HEK293 (cell line): ENCODE results near the gene SHISA6.

ENCODE experiments used
- CTCF ChIA-PET: fragments of 350-600 bp; formaldehyde crosslinking; extraction: SDS; loops from one replicate; lab custom pipeline; 2021; ENCODE audit warnings: antibody characterized with exemption; lab: Yijun Ruan, JAX
- POLR2A ChIA-PET: fragments of 300-600 bp; formaldehyde crosslinking; extraction: SDS; loops from one replicate; lab custom pipeline; 2020; ENCODE audit warnings: antibody characterized with exemption, inconsistent platforms; lab: Yijun Ruan, JAX
- H3K27ac ChIP-seq: fragments of 200-500 bp; sonication (Bioruptor generic); 2 replicates; pipeline ENCODE4 v1.5.1; 2014; ENCODE audit warnings: low read depth, low read length, control low read depth, inconsistent platforms; ENCODE audit errors: extremely low read depth
- H3K36me3 ChIP-seq, 2 experiments: fragments of 200-500 bp in 1 of 2; sonication (Bioruptor generic) in 1 of 2; 1 replicate in 1 of 2; 2 replicates in 1 of 2; pipeline ENCODE4 v1.5.1; 2014 to 2017; ENCODE audit warnings: inconsistent platforms in 2 of 2, low read length in 2 of 2; ENCODE audit not compliant: control insufficient read depth in 2 of 2, insufficient read depth in 1 of 2
- H3K4me1 ChIP-seq: fragments of 200-500 bp; sonication (Bioruptor generic); 2 replicates; pipeline ENCODE4 v1.5.1; 2014; ENCODE audit warnings: mild to moderate bottlenecking, low read length, inconsistent platforms; ENCODE audit not compliant: control insufficient read depth, insufficient read depth
- H3K4me3 ChIP-seq: 2 replicates; pipeline ENCODE4 v1.5.1; 2011; ENCODE audit warnings: low read depth, mild to moderate bottlenecking, control low read depth, low read length, moderate library complexity
- H3K9me3 ChIP-seq: fragments of 200-500 bp; sonication (Bioruptor generic); 2 replicates; pipeline ENCODE4 v1.5.1; 2014; ENCODE audit warnings: low read depth, low read length, inconsistent platforms; ENCODE audit not compliant: control insufficient read depth, insufficient read depth
- BCL6B ChIP-seq: fragments of 450-650 bp; formaldehyde crosslinking; IDR thresholded peaks from 2 replicates; pipeline ENCODE4 v1.5.1; 2017; ENCODE audit warnings: missing biosample characterization, missing genetic modification characterization
- HOXD13 ChIP-seq: sonication (generic); formaldehyde crosslinking; IDR thresholded peaks from 2 replicates; pipeline ENCODE4 v1.8.0; 2022; ENCODE audit warnings: missing genetic modification reagents, borderline replicate concordance
- KLF8 ChIP-seq: fragments of 450-650 bp; formaldehyde crosslinking; IDR thresholded peaks from 2 replicates; pipeline ENCODE4 v1.5.1; 2016; ENCODE audit warnings: missing biosample characterization, missing genetic modification characterization
- MEIS1 ChIP-seq: sonication (generic); formaldehyde crosslinking; IDR thresholded peaks from 2 replicates; pipeline ENCODE4 v1.8.1; 2022; ENCODE audit warnings: missing genetic modification reagents, mild to moderate bottlenecking, borderline replicate concordance
- OSR2 ChIP-seq: fragments of 450-650 bp; formaldehyde crosslinking; IDR thresholded peaks from 2 replicates; pipeline ENCODE4 v1.5.1; 2016; ENCODE audit warnings: missing biosample characterization, missing genetic modification characterization
- OVOL3 ChIP-seq: fragments of 450-650 bp; formaldehyde crosslinking; IDR thresholded peaks from 2 replicates; pipeline ENCODE4 v1.5.1; 2016; ENCODE audit warnings: missing biosample characterization, missing genetic modification characterization
- SALL2 ChIP-seq: fragments of 450-650 bp; formaldehyde crosslinking; IDR thresholded peaks from 2 replicates; pipeline ENCODE4 v1.5.0; 2017; ENCODE audit warnings: missing biosample characterization, mild to moderate bottlenecking, missing genetic modification characterization, borderline replicate concordance
- SCRT2 ChIP-seq: fragments of 450-650 bp; formaldehyde crosslinking; IDR thresholded peaks from 2 replicates; pipeline ENCODE4 v1.5.1; 2016; ENCODE audit warnings: missing biosample characterization, missing genetic modification characterization
- SP7 ChIP-seq: fragments of 450-650 bp; formaldehyde crosslinking; IDR thresholded peaks from 2 replicates; pipeline ENCODE4 v1.5.1; 2016; ENCODE audit warnings: missing biosample characterization, missing genetic modification characterization
- TRIM28 ChIP-seq: IDR thresholded peaks from 2 replicates; pipeline ENCODE4 v1.6.1; 2011; ENCODE audit warnings: low read length, control low read depth, borderline replicate concordance
- YY2 ChIP-seq: fragments of 450-650 bp; formaldehyde crosslinking; IDR thresholded peaks from 2 replicates; pipeline ENCODE4 v1.5.1; 2016; ENCODE audit warnings: missing biosample characterization, missing genetic modification characterization
- ZBTB17 ChIP-seq: fragments of 450-650 bp; formaldehyde crosslinking; IDR thresholded peaks from 2 replicates; pipeline ENCODE4 v1.5.1; 2016; ENCODE audit warnings: missing biosample characterization, missing genetic modification characterization
- ZBTB7A ChIP-seq: fragments of 450-650 bp; formaldehyde crosslinking; IDR thresholded peaks from 2 replicates; pipeline ENCODE4 v1.5.1; 2016; ENCODE audit warnings: low read depth, missing biosample characterization, missing genetic modification characterization
- ZBTB8A ChIP-seq: fragments of 450-650 bp; formaldehyde crosslinking; IDR thresholded peaks from 2 replicates; pipeline ENCODE4 v1.5.1; 2016; ENCODE audit warnings: missing biosample characterization, missing genetic modification characterization
- ZFP3 ChIP-seq: fragments of 450-650 bp; formaldehyde crosslinking; IDR thresholded peaks from 2 replicates; pipeline ENCODE4 v1.5.1; 2016; ENCODE audit warnings: low read depth, missing biosample characterization, missing genetic modification characterization
- ZFP37 ChIP-seq: fragments of 450-650 bp; formaldehyde crosslinking; IDR thresholded peaks from 2 replicates; pipeline ENCODE4 v1.5.1; 2016; ENCODE audit warnings: missing biosample characterization, missing genetic modification characterization
- ZNF10 ChIP-seq: fragments of 450-650 bp; formaldehyde crosslinking; IDR thresholded peaks from 2 replicates; pipeline ENCODE4 v1.5.1; 2017; ENCODE audit warnings: missing biosample characterization, missing genetic modification characterization
- ZNF157 ChIP-seq: fragments of 450-650 bp; formaldehyde crosslinking; IDR thresholded peaks from 2 replicates; pipeline ENCODE4 v1.5.1; 2016; ENCODE audit warnings: missing biosample characterization, missing genetic modification characterization
- ZNF174 ChIP-seq: fragments of 450-650 bp; formaldehyde crosslinking; IDR thresholded peaks from 2 replicates; pipeline ENCODE4 v1.5.0; 2017; ENCODE audit warnings: missing biosample characterization, mild to moderate bottlenecking, missing genetic modification characterization
- ZNF18 ChIP-seq: fragments of 450-650 bp; formaldehyde crosslinking; IDR thresholded peaks from 2 replicates; pipeline ENCODE4 v1.5.1; 2016; ENCODE audit warnings: missing biosample characterization, missing genetic modification characterization
- ZNF24 ChIP-seq: fragments of 450-650 bp; formaldehyde crosslinking; IDR thresholded peaks from 2 replicates; pipeline ENCODE4 v1.5.1; 2016; ENCODE audit warnings: missing biosample characterization, missing genetic modification characterization
- ZNF549 ChIP-seq: fragments of 450-650 bp; IDR thresholded peaks from 2 replicates; pipeline ENCODE4 v1.5.1; 2018; ENCODE audit warnings: missing biosample characterization, missing genetic modification characterization, mild to moderate bottlenecking, inconsistent platforms, moderate library complexity
- ZNF623 ChIP-seq: fragments of 450-650 bp; formaldehyde crosslinking; IDR thresholded peaks from 2 replicates; pipeline ENCODE4 v1.5.1; 2016; ENCODE audit warnings: missing biosample characterization, missing genetic modification characterization
- ZNF660 ChIP-seq: fragments of 450-650 bp; IDR thresholded peaks from 2 replicates; pipeline ENCODE4 v1.5.1; 2018; ENCODE audit warnings: missing biosample characterization, mild to moderate bottlenecking, missing genetic modification characterization
- ZNF664 ChIP-seq: fragments of 450-650 bp; formaldehyde crosslinking; IDR thresholded peaks from 2 replicates; pipeline ENCODE4 v1.5.1; 2016; ENCODE audit warnings: missing biosample characterization, missing genetic modification characterization
- ZNF777 ChIP-seq: fragments of 450-650 bp; formaldehyde crosslinking; IDR thresholded peaks from 2 replicates; pipeline ENCODE4 v1.5.1; 2017; ENCODE audit warnings: missing biosample characterization, missing genetic modification characterization, borderline replicate concordance
- ZNF830 ChIP-seq: fragments of 450-650 bp; IDR thresholded peaks from 2 replicates; pipeline ENCODE4 v1.5.0; 2018; ENCODE audit warnings: missing biosample characterization, missing genetic modification characterization, low read depth, mild to moderate bottlenecking, moderate library complexity
- TF ChIP-seq, protein P1 (sequence below): fragments of 450-650 bp; formaldehyde crosslinking; IDR thresholded peaks from 2 replicates; pipeline ENCODE4 v1.5.1; 2017; ENCODE audit warnings: missing biosample characterization, missing genetic modification characterization
- TF ChIP-seq, protein P2 (sequence below): fragments of 450-650 bp; formaldehyde crosslinking; IDR thresholded peaks from 2 replicates; pipeline ENCODE4 v1.5.1; 2016; ENCODE audit warnings: missing biosample characterization, missing genetic modification characterization

SHISA6 gene

DNA sequence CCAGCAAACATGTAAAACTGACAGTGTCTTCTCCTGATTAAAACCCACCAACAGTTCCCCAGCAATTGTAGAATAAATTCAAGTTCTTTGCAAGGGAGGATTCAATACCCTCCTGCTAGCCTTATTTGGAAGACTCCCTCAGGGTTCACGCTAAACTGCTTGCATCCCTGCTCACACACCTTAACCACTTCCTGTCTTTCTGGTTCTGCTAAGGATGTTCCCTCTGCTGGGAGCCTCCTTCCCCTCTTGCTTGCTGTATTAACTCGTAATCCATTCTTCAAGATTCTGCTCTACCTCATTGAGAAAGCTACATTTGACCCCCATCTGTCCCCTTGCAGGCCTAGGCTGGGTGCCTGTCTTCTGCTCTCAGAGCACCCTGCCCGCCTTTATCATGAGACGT, 2.3 kb upstream of the SHISA6 start:
- Histone ChIP-seq H3K4me1 (no peaks in the 10 kb centered on the region), H3K9me3 (no peaks in the 10 kb centered on the region; the same call in 1 of the 2 replicates), H3K27ac (no peak overlapping the region), H3K4me3 (no peak overlapping the region), H3K36me3 (no peaks in the 10 kb centered on the region)
- TF ChIP-seq ZNF24 (tag by site-specific recombination) (no peak), ZFP37 (tag by site-specific recombination) (no peak), MEIS1 (CRISPR knock-in tag) (no peak), ZNF10 (tag by site-specific recombination) (no peak), ZNF174 (tag by site-specific recombination) (no peak), OVOL3 (no peak), ZNF623 (no peak), ZBTB8A (tag by site-specific recombination) (no peak), SALL2 (no peak), HOXD13 (CRISPR knock-in tag) (no peak), ZNF830 (no peak), ZBTB17 (tag by site-specific recombination) (no peak), ZBTB7A (no peak), ZNF157 (tag by site-specific recombination) (no peak), SP7 (tag by site-specific recombination) (no peak), ZNF664 (tag by site-specific recombination) (no peak)
- TF ChIP-seq, protein P1, sequence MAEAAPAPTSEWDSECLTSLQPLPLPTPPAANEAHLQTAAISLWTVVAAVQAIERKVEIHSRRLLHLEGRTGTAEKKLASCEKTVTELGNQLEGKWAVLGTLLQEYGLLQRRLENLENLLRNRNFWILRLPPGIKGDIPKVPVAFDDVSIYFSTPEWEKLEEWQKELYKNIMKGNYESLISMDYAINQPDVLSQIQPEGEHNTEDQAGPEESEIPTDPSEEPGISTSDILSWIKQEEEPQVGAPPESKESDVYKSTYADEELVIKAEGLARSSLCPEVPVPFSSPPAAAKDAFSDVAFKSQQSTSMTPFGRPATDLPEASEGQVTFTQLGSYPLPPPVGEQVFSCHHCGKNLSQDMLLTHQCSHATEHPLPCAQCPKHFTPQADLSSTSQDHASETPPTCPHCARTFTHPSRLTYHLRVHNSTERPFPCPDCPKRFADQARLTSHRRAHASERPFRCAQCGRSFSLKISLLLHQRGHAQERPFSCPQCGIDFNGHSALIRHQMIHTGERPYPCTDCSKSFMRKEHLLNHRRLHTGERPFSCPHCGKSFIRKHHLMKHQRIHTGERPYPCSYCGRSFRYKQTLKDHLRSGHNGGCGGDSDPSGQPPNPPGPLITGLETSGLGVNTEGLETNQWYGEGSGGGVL (tag by site-specific recombination): no peak
- ChIA-PET POLR2A (no interaction called here), CTCF (no interaction called here)

GRCh38 chr17:11239379-11239970, 1.5 kb upstream of the SHISA6 start:
- Histone ChIP-seq H3K4me1 (no peaks in the 10 kb centered on the region), H3K9me3 (no peaks in the 10 kb centered on the region; the same call in 1 of the 2 replicates), H3K27ac (no peak overlapping the region), H3K36me3 (no peaks in the 10 kb centered on the region), H3K4me3 (no peak overlapping the region)
- ChIA-PET POLR2A (no interaction called here), CTCF (no interaction called here)
- no peak for TF ChIP-seq ZNF777 (tag by site-specific recombination)
- TF ChIP-seq ZNF660 (tag by site-specific recombination): no peak
- TF ChIP-seq, protein P2, sequence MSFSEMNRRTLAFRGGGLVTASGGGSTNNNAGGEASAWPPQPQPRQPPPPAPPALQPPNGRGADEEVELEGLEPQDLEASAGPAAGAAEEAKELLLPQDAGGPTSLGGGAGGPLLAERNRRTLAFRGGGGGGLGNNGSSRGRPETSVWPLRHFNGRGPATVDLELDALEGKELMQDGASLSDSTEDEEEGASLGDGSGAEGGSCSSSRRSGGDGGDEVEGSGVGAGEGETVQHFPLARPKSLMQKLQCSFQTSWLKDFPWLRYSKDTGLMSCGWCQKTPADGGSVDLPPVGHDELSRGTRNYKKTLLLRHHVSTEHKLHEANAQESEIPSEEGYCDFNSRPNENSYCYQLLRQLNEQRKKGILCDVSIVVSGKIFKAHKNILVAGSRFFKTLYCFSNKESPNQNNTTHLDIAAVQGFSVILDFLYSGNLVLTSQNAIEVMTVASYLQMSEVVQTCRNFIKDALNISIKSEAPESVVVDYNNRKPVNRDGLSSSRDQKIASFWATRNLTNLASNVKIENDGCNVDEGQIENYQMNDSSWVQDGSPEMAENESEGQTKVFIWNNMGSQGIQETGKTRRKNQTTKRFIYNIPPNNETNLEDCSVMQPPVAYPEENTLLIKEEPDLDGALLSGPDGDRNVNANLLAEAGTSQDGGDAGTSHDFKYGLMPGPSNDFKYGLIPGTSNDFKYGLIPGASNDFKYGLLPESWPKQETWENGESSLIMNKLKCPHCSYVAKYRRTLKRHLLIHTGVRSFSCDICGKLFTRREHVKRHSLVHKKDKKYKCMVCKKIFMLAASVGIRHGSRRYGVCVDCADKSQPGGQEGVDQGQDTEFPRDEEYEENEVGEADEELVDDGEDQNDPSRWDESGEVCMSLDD: no peak
- TF ChIP-seq KLF8 (tag by site-specific recombination): no peak
- no peak for TF ChIP-seq SCRT2 (tag by site-specific recombination)
- TF ChIP-seq BCL6B (tag by site-specific recombination): no peak
- no peak for TF ChIP-seq ZNF549 (tag by site-specific recombination)
- TF ChIP-seq TRIM28: no peak
- no peak for TF ChIP-seq OSR2
- TF ChIP-seq, protein P1 (tag by site-specific recombination): no peak
- no peak for TF ChIP-seq YY2 (tag by site-specific recombination)
- no peak for TF ChIP-seq ZFP3
- TF ChIP-seq ZNF18: no peak
